K562 (cell line): Measurements from ENCODE around the gene LY6G6D. TPM values are rescaled to one million over a fixed set of nuclear protein-coding genes. Genes with fewer than 3 reads are reported as not detected.

Experiments
- DNMT1 ChIP-seq: fragments of 450-650 bp; IDR thresholded peaks from 2 replicates; pipeline ENCODE4 v1.6.1; 2016; ENCODE audit warnings: antibody characterized with exemption, mild to moderate bottlenecking
- LCOR ChIP-seq: sonication (generic); formaldehyde crosslinking; IDR thresholded peaks from 2 replicates; pipeline ENCODE4 v1.8.0; 2022; ENCODE audit warnings: mild to moderate bottlenecking, missing genetic modification reagents
- SMC3 ChIP-seq: conservative IDR thresholded peaks from 2 replicates; pipeline ENCODE4 v1.6.1; 2011; ENCODE audit warnings: low read depth, low read length, improper control_type of control experiment; ENCODE audit not compliant: insufficient read depth
- SPI1 ChIP-seq: IDR thresholded peaks from 2 replicates; pipeline ENCODE4 v1.6.1; 2011; ENCODE audit warnings: low read depth, low read length, control low read depth, borderline replicate concordance
- ZNF408 ChIP-seq: fragments of 250-450 bp; sonication (Bioruptor Pico); IDR thresholded peaks from 2 replicates; pipeline ENCODE4 v1.4.0; 2020; ENCODE audit warnings: low read depth, mild to moderate bottlenecking, moderate library complexity
- polyA plus RNA-seq, 8 experiments: library from polyadenylated mRNA; depleted of rRNA in 4 of 8; stranded (reverse) in 5 of 8; unstranded in 3 of 8; fragments of >200 nt; fragmentation: Nextera tagmentation in 2 of 8; fragmentation: Illumina TruSeq in 1 of 8; extraction: Ambion mirVana in 2 of 8; extraction: Trizol in 1 of 8; gene quantifications; 2 replicates each; pipeline versions ENCODE4 v1.2.1 to v1.2.3, GENCODE V29; 2011 to 2014; ENCODE audit warnings: inconsistent platforms in 1 of 8, missing spikeins in 1 of 8
- total RNA-seq, 7 experiments: library from RNA; depleted of rRNA in 6 of 7; stranded (reverse); fragments of >200 nt in 6 of 7; fragmentation: Illumina TruSeq in 2 of 7; extraction: Trizol in 2 of 7; gene quantifications; 2 replicates each; pipeline versions ENCODE4 v1.2.1 to v1.2.3, GENCODE V29; 2011 to 2021; ENCODE audit warnings: low replicate concordance in 1 of 7
- TF ChIP-seq, protein P1 (sequence below): sonication (generic); formaldehyde crosslinking; IDR thresholded peaks from 2 replicates; pipeline ENCODE4 v1.8.0; 2022; ENCODE audit warnings: mild to moderate bottlenecking, missing genetic modification reagents
- TF ChIP-seq, protein P2 (sequence below): sonication (generic); formaldehyde crosslinking; IDR thresholded peaks from 2 replicates; pipeline ENCODE4 v1.8.1; 2023; ENCODE audit warnings: mild to moderate bottlenecking, missing genetic modification reagents
- TF ChIP-seq, protein P3 (sequence below), 2 experiments: fragments of 450-650 bp in 1 of 2; sonication (generic) in 1 of 2; formaldehyde crosslinking in 1 of 2; IDR thresholded peaks; 2 replicates each; pipeline versions ENCODE4 v1.7.1 to v1.9.0; 2016 to 2022; ENCODE audit warnings: inconsistent platforms in 1 of 2, mild to moderate bottlenecking in 1 of 2, missing genetic modification reagents in 1 of 2
- TF ChIP-seq, protein P4 (sequence below), 2 experiments: fragments of 450-650 bp in 1 of 2; sonication (generic) in 1 of 2; formaldehyde crosslinking in 1 of 2; IDR thresholded peaks in 1 of 2; conservative IDR thresholded peaks in 1 of 2; 2 replicates each; pipeline versions ENCODE4 v1.6.1 to v1.8.1; 2016 to 2023; ENCODE audit warnings: mild to moderate bottlenecking in 2 of 2, moderate library complexity in 2 of 2, inconsistent platforms in 1 of 2, missing genetic modification reagents in 1 of 2

Gene LY6G6D
- total and polyA plus RNA-seq, 9 of the 15 experiments (the other 6 are each of a cell fraction or from before 2014, with no cell fraction given): 0.30 to 0.38 TPM; not detected in 7

DNA sequence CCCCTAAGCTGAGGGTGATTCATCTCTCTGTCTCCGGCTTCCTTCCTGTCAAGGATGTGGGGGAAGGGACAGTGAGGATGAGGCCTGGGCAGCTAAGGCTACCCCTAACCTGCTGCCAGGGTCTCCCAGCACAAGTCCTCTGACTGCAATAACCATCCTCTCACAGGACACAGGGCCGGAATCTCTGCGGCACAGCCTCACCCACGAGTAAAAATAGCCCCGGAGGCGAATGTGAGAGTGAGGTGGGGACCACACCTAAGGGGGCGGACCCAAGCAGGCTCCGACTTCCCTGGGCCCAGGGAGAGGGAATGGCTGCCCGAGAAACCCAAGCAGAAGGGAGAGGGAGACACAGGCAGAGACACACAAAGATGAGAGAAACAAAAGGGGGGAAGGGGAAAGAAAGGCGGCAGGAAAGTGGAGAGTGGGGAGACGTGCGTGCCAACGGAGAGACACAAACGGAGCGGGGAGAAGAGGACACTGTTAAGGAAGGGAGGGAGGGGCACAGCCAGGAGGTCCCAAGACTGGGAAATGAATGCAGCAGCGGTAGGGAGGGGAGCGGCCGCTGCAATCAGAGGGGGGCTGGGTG, 19.8 kb downstream of the LY6G6D start (continued):
- TF ChIP-seq, protein P1, sequence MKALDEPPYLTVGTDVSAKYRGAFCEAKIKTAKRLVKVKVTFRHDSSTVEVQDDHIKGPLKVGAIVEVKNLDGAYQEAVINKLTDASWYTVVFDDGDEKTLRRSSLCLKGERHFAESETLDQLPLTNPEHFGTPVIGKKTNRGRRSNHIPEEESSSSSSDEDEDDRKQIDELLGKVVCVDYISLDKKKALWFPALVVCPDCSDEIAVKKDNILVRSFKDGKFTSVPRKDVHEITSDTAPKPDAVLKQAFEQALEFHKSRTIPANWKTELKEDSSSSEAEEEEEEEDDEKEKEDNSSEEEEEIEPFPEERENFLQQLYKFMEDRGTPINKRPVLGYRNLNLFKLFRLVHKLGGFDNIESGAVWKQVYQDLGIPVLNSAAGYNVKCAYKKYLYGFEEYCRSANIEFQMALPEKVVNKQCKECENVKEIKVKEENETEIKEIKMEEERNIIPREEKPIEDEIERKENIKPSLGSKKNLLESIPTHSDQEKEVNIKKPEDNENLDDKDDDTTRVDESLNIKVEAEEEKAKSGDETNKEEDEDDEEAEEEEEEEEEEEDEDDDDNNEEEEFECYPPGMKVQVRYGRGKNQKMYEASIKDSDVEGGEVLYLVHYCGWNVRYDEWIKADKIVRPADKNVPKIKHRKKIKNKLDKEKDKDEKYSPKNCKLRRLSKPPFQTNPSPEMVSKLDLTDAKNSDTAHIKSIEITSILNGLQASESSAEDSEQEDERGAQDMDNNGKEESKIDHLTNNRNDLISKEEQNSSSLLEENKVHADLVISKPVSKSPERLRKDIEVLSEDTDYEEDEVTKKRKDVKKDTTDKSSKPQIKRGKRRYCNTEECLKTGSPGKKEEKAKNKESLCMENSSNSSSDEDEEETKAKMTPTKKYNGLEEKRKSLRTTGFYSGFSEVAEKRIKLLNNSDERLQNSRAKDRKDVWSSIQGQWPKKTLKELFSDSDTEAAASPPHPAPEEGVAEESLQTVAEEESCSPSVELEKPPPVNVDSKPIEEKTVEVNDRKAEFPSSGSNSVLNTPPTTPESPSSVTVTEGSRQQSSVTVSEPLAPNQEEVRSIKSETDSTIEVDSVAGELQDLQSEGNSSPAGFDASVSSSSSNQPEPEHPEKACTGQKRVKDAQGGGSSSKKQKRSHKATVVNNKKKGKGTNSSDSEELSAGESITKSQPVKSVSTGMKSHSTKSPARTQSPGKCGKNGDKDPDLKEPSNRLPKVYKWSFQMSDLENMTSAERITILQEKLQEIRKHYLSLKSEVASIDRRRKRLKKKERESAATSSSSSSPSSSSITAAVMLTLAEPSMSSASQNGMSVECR (CRISPR knock-in tag): peak; percentile 87
- TF ChIP-seq LCOR (CRISPR knock-in tag) (no peak), SPI1 (peak; percentile 79; the same call in 1 of the 2 replicates), DNMT1 (peak; percentile 96; the same call in 1 of the 2 replicates), SMC3 (no peak), ZNF408 (CRISPR knock-in tag) (no peak)
- TF ChIP-seq, protein P2, sequence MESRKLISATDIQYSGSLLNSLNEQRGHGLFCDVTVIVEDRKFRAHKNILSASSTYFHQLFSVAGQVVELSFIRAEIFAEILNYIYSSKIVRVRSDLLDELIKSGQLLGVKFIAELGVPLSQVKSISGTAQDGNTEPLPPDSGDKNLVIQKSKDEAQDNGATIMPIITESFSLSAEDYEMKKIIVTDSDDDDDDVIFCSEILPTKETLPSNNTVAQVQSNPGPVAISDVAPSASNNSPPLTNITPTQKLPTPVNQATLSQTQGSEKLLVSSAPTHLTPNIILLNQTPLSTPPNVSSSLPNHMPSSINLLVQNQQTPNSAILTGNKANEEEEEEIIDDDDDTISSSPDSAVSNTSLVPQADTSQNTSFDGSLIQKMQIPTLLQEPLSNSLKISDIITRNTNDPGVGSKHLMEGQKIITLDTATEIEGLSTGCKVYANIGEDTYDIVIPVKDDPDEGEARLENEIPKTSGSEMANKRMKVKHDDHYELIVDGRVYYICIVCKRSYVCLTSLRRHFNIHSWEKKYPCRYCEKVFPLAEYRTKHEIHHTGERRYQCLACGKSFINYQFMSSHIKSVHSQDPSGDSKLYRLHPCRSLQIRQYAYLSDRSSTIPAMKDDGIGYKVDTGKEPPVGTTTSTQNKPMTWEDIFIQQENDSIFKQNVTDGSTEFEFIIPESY (CRISPR knock-in tag): no peak
- TF ChIP-seq, protein P3, sequence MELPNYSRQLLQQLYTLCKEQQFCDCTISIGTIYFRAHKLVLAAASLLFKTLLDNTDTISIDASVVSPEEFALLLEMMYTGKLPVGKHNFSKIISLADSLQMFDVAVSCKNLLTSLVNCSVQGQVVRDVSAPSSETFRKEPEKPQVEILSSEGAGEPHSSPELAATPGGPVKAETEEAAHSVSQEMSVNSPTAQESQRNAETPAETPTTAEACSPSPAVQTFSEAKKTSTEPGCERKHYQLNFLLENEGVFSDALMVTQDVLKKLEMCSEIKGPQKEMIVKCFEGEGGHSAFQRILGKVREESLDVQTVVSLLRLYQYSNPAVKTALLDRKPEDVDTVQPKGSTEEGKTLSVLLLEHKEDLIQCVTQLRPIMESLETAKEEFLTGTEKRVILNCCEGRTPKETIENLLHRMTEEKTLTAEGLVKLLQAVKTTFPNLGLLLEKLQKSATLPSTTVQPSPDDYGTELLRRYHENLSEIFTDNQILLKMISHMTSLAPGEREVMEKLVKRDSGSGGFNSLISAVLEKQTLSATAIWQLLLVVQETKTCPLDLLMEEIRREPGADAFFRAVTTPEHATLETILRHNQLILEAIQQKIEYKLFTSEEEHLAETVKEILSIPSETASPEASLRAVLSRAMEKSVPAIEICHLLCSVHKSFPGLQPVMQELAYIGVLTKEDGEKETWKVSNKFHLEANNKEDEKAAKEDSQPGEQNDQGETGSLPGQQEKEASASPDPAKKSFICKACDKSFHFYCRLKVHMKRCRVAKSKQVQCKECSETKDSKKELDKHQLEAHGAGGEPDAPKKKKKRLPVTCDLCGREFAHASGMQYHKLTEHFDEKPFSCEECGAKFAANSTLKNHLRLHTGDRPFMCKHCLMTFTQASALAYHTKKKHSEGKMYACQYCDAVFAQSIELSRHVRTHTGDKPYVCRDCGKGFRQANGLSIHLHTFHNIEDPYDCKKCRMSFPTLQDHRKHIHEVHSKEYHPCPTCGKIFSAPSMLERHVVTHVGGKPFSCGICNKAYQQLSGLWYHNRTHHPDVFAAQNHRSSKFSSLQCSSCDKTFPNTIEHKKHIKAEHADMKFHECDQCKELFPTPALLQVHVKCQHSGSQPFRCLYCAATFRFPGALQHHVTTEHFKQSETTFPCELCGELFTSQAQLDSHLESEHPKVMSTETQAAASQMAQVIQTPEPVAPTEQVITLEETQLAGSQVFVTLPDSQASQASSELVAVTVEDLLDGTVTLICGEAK (IDR thresholded peaks at IDR 0.05): no peak
- TF ChIP-seq, protein P3 (CRISPR knock-in tag; IDR thresholded peaks at IDR 0.05): no peak
- TF ChIP-seq, protein P4, sequence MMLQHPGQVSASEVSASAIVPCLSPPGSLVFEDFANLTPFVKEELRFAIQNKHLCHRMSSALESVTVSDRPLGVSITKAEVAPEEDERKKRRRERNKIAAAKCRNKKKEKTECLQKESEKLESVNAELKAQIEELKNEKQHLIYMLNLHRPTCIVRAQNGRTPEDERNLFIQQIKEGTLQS (IDR thresholded peaks at IDR 0.05): no peak
- TF ChIP-seq, protein P4 (CRISPR knock-in tag; conservative IDR thresholded peaks at IDR 0.05): no peak; the same call in none of the 2 replicates
